GM19193 (cell line): ENCODE data around the gene TNFSF8.

Experiments used
- POLR2A ChIP-seq: IDR thresholded peaks from 4 replicates; pipeline ENCODE4 v1.6.1; 2011; ENCODE audit not compliant: insufficient read depth, insufficient read length; ENCODE audit errors: extremely low read depth

TNFSF8 gene

DNA sequence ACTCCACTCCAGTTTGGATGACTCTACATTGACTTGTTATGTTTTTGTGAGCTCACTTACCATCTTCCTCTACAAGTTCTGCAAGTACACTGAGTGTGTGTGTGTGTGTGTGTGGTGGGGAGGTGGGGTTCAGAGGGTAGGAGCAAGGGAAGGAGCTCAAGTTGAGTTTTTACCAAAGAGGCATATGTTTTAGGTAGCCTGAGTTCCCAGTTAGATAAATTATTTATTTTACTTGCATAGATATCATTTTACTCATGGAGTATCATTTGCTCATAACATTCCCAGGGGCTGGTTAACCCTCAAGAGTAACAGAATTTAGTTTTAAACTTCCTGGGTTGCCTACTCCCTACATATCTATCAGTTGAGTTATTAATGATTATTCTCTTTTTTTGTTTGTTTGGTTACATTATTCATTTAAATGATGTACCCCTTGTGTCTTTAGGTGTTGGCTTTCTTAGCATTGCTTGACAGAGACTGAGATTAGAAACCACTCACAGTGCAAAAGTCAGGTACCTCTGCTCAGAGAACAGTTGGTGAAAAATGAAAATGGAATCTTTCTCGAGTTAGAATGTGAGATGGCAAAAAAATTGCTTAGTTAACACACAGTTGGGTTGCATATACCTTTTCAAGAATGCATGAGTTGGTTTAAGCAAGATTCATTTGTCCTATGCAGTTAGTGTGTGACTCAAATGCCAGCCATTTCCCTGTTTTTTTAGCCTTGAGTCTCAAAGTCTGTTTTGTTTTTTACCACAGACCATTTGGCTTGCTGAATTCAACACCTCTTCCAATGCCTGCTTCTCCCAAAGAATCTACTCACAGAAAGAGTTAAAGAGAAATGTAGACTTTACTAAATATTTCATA lies 29.2 kb downstream of the TNFSF8 start:
- no peak for TF ChIP-seq POLR2A

DNA sequence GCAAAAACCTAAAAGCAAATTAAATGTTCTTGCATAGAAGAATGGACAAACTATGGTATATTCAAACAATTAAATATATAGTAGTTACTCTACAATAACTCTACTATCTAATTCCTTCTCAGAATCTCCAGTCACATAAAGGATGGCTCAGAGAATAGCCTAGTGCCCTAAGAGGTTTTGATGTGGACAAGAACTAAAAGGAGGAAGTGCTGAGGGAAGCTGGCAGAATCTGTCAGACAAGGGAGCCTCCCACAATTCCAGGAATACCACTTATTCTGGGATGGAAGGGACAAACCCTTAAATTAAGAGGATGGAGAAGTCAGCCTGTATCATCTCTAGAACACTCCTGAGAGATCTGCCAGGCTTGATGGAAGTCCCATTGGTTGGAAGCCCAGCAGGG lies 30.4 kb downstream of the TNFSF8 start:
- no peak for TF ChIP-seq POLR2A

DNA sequence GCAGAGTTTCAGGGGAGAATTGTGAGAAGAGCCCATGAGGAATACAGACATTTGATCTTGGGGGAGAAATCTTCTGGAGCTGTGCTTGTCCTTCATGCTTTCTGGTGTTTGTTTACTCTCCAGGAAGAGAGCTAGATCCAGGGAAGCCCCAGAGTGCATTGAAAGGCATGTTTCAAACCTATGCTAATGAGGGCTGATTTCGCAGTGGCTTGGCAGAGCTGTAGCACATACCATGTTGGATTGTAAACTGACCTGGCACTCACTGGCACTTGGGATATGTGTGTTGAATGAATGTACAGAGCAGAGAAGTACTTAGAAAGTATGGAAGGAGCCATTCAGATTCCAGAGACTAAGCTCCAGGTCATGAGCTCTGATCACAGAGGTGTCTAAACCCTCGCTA lies 30.9 kb downstream of the TNFSF8 start:
- TF ChIP-seq POLR2A, result no peak

DNA sequence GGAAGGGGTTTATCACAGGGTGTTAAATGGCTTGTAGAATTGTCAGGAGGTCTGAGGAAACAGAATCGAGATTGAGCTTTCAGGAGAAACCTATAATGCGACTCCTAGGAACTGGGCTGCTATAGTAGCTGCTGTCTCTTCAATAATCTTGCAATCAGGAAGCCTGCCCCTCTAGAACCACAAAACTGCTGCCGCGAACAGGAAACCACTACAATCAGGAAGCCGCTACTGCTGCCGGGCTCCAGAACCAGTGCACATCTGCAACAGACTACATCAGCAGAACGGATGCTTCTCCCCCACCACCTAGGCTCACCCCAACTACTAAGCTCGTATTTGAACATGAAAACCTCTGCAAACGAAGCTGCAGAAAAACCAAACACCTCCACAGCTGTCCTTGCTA lies 31.6 kb downstream of the TNFSF8 start:
- TF ChIP-seq POLR2A, result no peak

DNA sequence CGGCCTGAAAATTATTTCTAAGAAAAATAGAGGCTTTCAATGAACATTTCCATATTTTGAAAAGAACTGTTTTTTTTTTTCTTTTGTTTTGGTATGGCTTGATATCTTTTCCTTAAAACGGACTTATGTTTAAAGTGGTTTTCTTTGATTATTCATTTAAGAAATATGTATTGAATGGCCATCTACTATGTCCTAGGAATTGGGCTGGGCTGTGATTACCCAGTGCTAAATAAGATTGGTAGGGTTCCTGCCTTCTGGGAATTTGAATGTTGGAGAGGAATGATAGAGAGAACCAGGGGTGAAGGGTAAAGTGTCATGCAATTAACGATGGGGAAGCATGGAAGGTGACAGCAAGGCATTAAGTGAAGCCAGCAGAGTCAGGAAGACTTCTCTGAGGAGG lies 33.2 kb downstream of the TNFSF8 start:
- no peak for TF ChIP-seq POLR2A

DNA sequence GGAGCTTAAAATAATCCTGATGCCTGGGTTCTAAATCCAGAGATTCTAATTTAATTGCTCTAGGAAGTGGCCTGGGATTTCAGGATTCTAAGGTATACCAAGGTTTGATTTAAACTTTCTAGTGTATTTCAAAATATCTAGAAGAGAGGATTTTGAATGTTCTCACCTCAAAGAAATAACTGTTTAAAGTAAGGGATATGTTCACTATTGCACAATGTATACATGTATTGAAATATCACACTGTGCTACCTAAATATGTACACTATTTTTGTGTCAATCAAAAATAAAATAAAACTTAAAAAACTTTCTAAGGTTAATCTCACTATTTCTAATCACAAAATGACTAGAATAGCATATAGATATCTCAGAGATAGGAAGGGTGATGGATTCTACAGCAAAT lies 34.0 kb downstream of the TNFSF8 start:
- no peak for TF ChIP-seq POLR2A

DNA sequence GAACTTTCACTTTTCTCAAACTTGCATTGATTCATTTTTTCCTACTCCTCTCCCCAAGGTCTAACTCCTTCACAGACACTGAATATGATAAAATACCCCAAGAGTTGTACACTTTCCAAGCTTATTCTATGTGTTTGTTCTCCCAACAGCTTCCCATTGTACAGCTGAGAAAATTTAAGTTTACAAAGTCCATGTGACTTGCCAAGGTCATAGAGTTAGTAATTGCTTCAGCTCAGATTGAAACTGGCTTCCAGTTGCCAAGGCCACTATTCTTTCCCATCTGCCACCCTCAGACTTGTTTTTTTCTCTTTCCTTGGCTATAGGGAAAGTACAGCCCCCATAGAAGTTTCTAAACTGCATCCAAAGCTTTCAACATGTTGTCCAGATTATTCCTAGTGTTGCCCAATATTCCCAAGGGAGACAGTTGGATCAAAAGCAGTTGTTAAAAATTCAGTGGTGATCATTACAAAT lies 34.8 kb downstream of the TNFSF8 start:
- no peak for TF ChIP-seq POLR2A

DNA sequence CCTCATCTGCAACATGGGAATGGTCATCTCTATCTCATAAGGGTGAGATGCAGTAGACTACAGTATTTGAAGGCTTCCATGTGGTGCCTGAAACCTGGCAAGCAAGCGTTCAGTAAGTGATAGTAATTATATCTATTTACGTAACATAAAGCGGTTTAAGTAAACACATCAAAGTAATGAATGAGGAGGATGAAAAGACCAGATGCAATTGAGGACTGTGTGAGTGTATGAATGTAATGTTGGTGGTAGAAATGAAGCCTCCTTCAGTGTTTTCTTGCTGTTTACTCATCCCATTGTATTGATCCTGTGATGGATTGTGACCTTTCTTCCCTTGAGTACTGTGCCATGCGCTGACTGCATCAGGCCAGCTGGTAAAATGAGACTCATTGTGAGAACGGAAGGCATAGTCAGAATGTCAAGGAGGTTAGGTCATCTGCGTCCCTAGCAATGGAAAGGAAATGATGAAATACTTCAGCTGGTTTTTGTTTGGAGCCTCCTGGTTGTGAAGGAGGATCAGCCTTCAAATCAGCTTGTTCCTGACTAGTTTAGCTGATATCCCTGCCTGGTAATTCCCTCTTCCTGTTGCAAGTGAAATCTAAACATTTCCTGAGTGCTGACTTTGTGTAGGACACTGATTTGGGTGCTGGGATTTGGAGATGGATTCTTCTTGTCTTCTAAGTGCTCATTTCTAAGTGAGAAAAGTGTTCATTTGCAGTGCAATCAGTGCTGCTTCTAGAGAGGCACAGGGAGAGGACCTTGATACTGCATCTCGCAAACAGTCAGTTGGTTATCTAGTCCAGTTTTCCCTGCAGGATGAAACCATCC lies 35.6 kb downstream of the TNFSF8 start:
- TF ChIP-seq POLR2A, result no peak

DNA sequence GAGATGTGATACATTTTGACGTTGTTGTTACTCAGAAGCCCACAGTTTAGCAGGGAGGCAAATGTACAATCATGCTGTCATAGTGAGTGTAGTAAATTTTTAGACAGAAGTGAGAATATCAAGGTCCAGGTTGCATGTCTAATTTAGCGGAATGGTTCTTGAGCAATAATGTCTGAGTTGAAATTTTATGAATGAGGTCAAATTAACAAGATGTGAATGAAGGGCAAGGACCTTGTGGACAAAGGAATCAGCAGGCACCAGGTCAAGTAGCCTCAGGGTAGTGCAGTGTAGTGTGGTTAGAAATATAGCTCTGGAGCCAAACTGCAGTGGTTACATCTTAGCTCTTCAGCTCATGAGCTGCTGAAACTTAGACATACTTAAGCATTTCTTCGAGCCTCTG lies 36.2 kb downstream of the TNFSF8 start:
- TF ChIP-seq POLR2A, result no peak

DNA sequence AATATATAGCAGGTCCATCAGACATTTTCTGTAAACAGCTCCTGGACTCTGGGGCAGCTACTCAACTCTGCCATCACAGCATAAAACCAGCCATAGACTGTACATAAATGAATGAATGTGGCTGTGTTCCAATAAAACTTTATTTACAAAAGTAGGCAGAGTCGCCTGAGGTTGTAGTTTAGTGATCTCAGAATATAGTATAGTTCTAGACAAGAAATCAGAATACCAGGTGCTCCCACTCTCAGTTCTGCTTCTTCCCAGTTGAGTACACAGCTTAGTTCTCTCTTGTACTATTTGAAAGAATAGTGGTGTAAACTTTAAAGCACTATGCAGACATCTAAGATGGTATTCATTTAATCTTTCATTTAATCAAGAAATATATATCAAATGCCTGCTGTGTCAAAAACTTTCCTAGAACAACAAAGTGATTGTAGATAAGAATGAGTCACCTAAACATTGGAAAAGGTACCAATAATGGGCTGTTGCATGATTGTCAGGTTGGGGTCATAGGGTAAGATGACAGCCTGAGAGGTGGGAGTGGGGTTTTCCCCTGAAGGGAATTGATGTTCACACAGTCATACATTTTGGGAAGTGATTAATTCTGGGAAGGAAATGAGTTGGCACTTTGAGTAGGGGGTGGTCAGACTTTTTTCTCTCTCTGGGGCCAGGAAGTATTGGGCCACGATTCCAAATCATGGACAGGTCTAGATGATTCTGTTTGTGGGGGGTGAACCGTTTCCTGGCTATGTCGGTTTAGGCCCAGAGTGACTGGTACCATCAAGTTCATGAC lies 37.0 kb downstream of the TNFSF8 start:
- no peak for TF ChIP-seq POLR2A

DNA sequence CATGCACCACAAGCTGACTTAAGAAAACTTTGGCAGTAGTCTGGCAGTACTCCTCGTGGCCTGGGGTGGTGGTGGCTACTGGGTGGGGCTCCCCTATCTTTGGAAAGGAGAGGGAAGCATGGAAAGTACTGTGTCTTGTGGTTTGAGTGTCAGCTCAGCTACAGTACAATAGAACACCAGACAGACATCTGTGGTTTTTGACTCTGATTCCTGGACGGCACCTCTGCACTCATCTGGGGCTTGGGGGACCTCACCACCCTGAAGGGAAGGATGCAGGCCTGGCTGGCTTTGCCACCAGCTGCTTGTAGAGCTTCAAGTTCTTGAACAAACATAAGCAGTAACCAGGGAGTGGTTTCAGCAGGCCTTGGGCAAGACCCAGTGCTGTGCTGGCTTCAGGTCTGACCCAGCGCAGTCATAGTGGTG lies 40.6 kb downstream of the TNFSF8 start:
- no peak for TF ChIP-seq POLR2A

DNA sequence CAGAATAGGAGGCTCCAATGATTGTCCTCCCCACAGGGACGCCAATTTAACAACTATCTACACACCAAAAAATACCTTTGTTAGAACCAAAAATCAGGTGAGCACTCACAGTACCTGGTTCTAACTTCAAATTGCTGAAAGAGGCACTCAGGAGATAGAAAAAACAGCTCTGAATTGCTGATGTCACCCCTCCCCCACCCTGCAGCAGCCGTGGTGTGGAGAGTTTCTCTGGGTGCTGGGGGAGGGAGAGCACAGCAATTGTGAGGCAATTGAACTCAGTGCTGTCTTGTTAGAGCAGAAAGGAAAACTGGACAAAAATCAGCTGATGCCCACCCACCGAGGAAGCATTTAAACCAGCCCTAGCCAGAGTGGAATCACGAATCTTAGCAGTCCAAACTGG lies 41.8 kb downstream of the TNFSF8 start:
- TF ChIP-seq POLR2A, result no peak

DNA sequence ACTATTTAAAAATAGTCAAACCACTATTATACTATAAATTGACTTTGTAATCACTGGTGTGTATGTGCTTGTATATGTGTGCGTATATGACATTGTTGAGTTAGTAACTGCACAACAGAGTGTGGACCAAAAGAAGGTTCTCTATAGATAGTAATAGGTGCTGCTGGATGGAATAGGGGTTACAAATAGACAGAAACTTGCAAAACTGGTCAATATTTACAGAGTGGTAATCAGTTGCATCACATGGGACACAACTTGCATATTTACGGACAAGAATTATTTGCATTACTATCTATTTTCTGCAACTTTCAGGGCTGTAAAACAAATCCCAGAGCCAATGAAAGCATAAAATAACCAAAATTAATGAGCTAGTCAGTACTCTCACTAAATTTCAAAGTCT lies 42.4 kb downstream of the TNFSF8 start:
- no peak for TF ChIP-seq POLR2A

DNA sequence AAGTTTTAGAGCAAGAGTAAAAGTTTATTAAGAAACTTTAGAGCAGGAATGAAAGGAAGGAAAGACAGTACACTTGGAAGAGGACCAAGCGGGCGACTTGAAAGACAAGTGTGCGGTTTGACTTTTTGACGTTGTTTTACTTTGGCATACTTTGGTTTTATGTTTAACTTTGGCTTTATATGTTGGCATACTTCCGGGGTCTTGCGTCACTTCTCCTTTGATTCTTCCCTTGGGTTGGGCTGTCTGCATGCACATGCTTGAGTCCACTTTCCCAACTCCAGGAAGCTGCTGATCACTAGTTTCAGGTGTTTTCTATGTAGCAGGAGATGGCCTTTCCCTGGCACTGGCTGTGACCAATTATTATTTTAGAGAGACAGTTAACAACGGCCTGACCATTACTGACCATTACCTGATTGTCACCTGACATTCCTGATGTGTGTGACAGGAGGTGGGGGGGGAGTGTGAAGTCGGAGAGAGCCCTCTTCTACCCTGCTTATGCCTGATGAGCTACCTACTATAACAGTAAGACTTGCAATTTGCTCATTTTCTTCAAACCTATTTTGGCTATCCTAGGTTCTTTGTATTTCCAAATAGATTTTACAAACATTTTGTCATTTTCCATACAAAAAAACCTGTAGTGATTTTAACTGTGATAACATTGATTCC lies 45.5 kb downstream of the TNFSF8 start:
- no peak for TF ChIP-seq POLR2A
